ENCODE data around the gene RYR2.

- TF ChIP-seq, protein P1, sequence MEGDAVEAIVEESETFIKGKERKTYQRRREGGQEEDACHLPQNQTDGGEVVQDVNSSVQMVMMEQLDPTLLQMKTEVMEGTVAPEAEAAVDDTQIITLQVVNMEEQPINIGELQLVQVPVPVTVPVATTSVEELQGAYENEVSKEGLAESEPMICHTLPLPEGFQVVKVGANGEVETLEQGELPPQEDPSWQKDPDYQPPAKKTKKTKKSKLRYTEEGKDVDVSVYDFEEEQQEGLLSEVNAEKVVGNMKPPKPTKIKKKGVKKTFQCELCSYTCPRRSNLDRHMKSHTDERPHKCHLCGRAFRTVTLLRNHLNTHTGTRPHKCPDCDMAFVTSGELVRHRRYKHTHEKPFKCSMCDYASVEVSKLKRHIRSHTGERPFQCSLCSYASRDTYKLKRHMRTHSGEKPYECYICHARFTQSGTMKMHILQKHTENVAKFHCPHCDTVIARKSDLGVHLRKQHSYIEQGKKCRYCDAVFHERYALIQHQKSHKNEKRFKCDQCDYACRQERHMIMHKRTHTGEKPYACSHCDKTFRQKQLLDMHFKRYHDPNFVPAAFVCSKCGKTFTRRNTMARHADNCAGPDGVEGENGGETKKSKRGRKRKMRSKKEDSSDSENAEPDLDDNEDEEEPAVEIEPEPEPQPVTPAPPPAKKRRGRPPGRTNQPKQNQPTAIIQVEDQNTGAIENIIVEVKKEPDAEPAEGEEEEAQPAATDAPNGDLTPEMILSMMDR (IDR thresholded peaks at IDR 0.05): no peak
- TF ChIP-seq POLR2AphosphoS5 (IDR thresholded peaks at IDR 0.05): no peak
Observed at GRCh38 chr1:237858992-237859391, 817.0 kb downstream of the RYR2 start.

All from breast epithelium (tissue), 3 donors.